Measurements from ENCODE around the gene PGS1. TPM values are rescaled to one million over a fixed set of nuclear protein-coding genes. Genes with fewer than 3 reads are reported as not detected.
A peak's percentile ranks its signal among the peaks of the same experiment; 100 is the strongest.

Gene PGS1
- polyA plus RNA-seq, 3 donors, result 26.0 to 87.1 (median 28.0) TPM

GRCh38 chr17:78395155-78395554, 16.7 kb downstream of the PGS1 start:
- H3K27ac ChIP-seq (ENCODE audit: low read depth in 1 of 2, low read length in 2 of 2), result peak overlapping the region in 1 of 2 donors; percentile 17
- TF ChIP-seq CTCF (IDR thresholded peaks at IDR 0.05), result no peak
- H3K36me3 Mint-ChIP-seq, result peaks cover 84 to 100% of the 10 kb centered on the region in 2 donors
- H4K20me1 ChIP-seq (ENCODE audit: insufficient read depth, low read length), result peaks cover 78% of the 10 kb centered on the region
- H3K9me3 Mint-ChIP-seq, result peaks cover 0 to 1% (median 0%) of the 10 kb centered on the region in 7 donors
- peaks cover 68 to 98% of the 10 kb centered on the region in 2 donors for H3K36me3 ChIP-seq (replicated peaks in 1 of 2; ENCODE audit: control insufficient read depth in 1 of 2, insufficient read depth in 2 of 2, low read length in 2 of 2)
- H3K9me3 ChIP-seq (replicated peaks in 1 of 2; ENCODE audit: control insufficient read depth in 1 of 2, insufficient read depth in 1 of 2, low read length in 2 of 2), result no peaks in the 10 kb centered on the region
- no peak for DNase-seq
- peaks cover 5 to 6% of the 10 kb centered on the region in 2 donors for H3K4me1 ChIP-seq (ENCODE audit: control insufficient read depth in 1 of 2, insufficient read depth in 2 of 2, low read length in 2 of 2)
- H3K27ac Mint-ChIP-seq, result peak overlapping the region in 4 of 7 donors; percentile 9 to 74 (median 35)
- no peak overlapping the region for H2AFZ ChIP-seq (ENCODE audit: insufficient read depth, low read depth, low read length, poor library complexity, severe bottlenecking)
- no peak overlapping the region for H3K4me3 Mint-ChIP-seq
- no peak overlapping the region for H3K4me2 ChIP-seq (replicated peaks; ENCODE audit: extremely low read depth, low read length, poor library complexity, severe bottlenecking)
- no peaks in the 10 kb centered on the region for H3K27me3 ChIP-seq (ENCODE audit: control insufficient read depth in 2 of 2, insufficient read depth in 2 of 2, low read length in 2 of 2)
- no peak overlapping the region for H3K4me3 ChIP-seq (replicated peaks in 1 of 3; ENCODE audit: low read depth in 2 of 3, low read length in 3 of 3)
- WGBS (ENCODE audit: insufficient coverage), result 100% methylated on average over 1 of the region's 2 CpGs
- no peak overlapping the region for H3K9ac ChIP-seq (ENCODE audit: insufficient read depth, low read length, poor library complexity, severe bottlenecking)
- H3K79me2 ChIP-seq (ENCODE audit: insufficient read depth, low read length), result peaks cover 89% of the 10 kb centered on the region
- intact Hi-C loops (cut with micrococcal nuclease), result no loop called here
- H3K4me1 Mint-ChIP-seq, result peaks cover 7% of the 10 kb centered on the region
- no peaks in the 10 kb centered on the region for H3K27me3 Mint-ChIP-seq (ENCODE audit: low read depth in 3 of 3)

GRCh38 chr17:78396441-78397337, 18.2 kb downstream of the PGS1 start:
- peaks cover 90 to 100% of the 10 kb centered on the region in 2 donors for H3K36me3 Mint-ChIP-seq
- 94% methylated on average over 9 of the region's 14 CpGs for WGBS (ENCODE audit: insufficient coverage)
- H3K4me2 ChIP-seq (replicated peaks; ENCODE audit: extremely low read depth, low read length, poor library complexity, severe bottlenecking), result no peak overlapping the region
- peaks cover under 1 to 3% of the 10 kb centered on the region in 2 donors for H3K4me1 ChIP-seq (ENCODE audit: control insufficient read depth in 1 of 2, insufficient read depth in 2 of 2, low read length in 2 of 2)
- peaks cover 83 to 98% of the 10 kb centered on the region in 2 donors for H3K36me3 ChIP-seq (replicated peaks in 1 of 2; ENCODE audit: control insufficient read depth in 1 of 2, insufficient read depth in 2 of 2, low read length in 2 of 2)
- peaks cover 0 to 1% (median 0%) of the 10 kb centered on the region in 7 donors for H3K9me3 Mint-ChIP-seq
- no peak for DNase-seq
- H2AFZ ChIP-seq (ENCODE audit: insufficient read depth, low read depth, low read length, poor library complexity, severe bottlenecking), result no peak overlapping the region
- H3K4me3 Mint-ChIP-seq, result no peak overlapping the region
- peaks cover 12% of the 10 kb centered on the region for H3K4me1 Mint-ChIP-seq
- H3K27ac Mint-ChIP-seq, result peak overlapping the region in 5 of 7 donors; percentile 6 to 78 (median 37)
- peak overlapping the region in 1 of 2 donors; percentile 34 for H3K27ac ChIP-seq (ENCODE audit: low read depth in 1 of 2, low read length in 2 of 2)
- no peaks in the 10 kb centered on the region for H3K27me3 ChIP-seq (ENCODE audit: control insufficient read depth in 2 of 2, insufficient read depth in 2 of 2, low read length in 2 of 2)
- H4K20me1 ChIP-seq (ENCODE audit: insufficient read depth, low read length), result peaks cover 88% of the 10 kb centered on the region
- TF ChIP-seq CTCF (IDR thresholded peaks at IDR 0.05), result no peak
- H3K27me3 Mint-ChIP-seq (ENCODE audit: low read depth in 3 of 3), result no peaks in the 10 kb centered on the region
- no peaks in the 10 kb centered on the region for H3K9me3 ChIP-seq (replicated peaks in 1 of 2; ENCODE audit: control insufficient read depth in 1 of 2, insufficient read depth in 1 of 2, low read length in 2 of 2)
- intact Hi-C loops (cut with micrococcal nuclease), result no loop called here
- peaks cover 73% of the 10 kb centered on the region for H3K79me2 ChIP-seq (ENCODE audit: insufficient read depth, low read length)
- no peak overlapping the region for H3K9ac ChIP-seq (ENCODE audit: insufficient read depth, low read length, poor library complexity, severe bottlenecking)
- H3K4me3 ChIP-seq (replicated peaks in 1 of 3; ENCODE audit: low read depth in 2 of 3, low read length in 3 of 3), result no peak overlapping the region

Data from CD14-positive monocyte (primary cell).